Stimulated activated CD8-positive, alpha-beta memory T cell treated with anti-CD3 and anti-CD28 coated beads, Interleukin-7, amount 100 ng/mL, for 4 hours (primary cell): Measurements from ENCODE around the gene S100P.
A peak's percentile ranks its signal among the peaks of the same experiment; 100 is the strongest.

Experiments
- DNase-seq, 2 donors: peaks; one replicate each; pipeline ENCODE4 v3.0.0-alpha.2; 2020; ENCODE audit warnings: low read depth in 2 of 2

The S100P gene

DNA sequence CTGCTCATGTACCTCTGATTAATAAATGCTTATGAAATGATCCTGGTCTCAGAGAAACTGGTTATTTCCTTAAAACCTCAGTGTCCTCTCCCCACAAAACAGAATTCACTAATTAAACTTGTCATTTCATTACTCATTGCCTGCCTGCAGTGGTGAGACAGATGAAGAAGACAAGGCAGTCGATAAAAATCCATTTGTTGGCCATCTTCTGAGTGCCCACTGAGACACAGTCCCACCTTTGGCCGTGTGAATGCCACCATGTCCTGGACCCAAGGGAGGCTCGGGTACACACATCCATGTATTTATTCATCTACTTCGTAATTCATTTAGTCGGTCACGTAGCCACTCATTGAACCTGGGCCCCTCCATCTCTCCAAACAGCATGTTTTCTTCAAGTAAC, 3.5 kb downstream of the S100P start:
- no peak for DNase-seq

GRCh38 chr4:6699388-6699787, 5.7 kb downstream of the S100P start:
- no peak for DNase-seq

- DNase-seq = no peak
Observed at GRCh38 chr4:6699903-6700302, 6.2 kb downstream of the S100P start.

DNA sequence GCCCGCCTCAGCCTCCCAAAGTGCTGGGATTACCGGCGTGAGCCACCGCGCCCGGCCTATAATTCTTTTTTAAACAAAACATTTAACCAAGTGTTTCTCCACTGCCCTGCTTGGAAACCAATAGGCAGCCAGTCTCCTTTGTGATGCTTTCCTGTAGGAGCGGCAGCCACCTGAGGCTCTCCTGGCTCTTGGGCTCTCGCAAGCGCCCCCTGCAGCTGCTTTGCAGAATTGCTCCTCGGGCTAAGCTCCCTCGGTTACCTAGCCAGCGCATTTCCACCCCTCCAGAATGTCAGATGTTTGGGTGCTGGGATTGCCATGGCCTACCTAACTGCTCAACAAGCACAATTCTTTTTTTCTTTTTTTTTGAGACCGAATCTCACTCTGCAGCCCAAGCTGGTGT, 7.7 kb downstream of the S100P start:
- no peak for DNase-seq

GRCh38 chr4:6702761-6703160, 9.1 kb downstream of the S100P start:
- DNase-seq = no peak

DNA sequence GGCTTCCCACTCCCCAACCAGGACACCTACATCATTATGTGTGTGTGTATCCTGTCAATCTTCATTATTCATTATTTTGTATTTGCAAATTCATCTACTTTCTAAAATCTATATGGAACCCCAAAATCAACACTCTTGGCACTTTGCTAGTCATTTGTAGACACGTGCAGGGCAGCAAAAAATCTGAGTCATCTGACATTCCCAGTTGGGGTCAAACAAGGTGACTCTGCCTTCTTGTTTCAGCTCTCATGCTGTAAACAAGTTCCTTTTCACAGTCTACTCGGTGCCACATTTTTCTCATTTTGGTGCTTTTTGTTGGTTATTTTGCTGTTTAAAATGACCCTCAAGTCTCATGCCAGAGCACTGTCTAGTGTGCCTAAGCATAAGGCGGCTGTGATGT, 10.1 kb downstream of the S100P start:
- DNase-seq = no peak

DNA sequence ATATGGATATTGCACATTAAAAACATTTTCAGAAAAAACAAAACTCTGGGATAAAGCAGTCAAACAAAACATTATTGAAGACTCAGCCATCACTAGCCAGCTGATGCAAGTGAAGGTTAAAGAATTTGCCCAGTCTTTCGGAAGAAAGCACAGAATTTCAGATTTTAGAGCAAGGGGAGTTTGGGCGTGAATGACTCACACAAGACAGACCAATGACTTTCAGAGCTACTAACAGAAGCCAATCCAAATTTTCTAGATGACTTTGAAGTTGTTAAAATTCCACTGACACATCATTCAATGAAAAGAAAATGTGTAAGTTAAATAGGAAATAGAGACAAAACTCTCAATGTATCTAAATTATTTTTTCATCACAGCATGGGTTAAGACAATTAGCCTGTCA, 12.0 kb downstream of the S100P start:
- no peak for DNase-seq

DNA sequence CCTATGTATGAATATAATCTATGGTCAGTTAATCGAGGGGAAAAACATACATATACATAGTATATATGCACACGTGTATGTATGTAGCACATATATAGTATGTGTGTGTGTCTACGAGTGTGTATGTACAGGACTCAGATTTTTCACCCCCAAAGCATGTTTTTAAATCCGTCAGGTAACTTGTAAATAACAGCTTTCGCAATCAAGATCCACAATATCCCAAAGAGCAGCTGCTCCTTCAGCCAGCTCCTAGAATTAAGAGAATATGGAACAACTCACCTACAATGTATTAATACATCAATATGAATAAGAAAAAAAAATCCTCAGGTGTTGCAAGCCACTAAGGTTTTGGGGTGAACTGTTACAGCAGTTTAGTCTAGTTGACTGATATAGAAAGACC, 12.5 kb downstream of the S100P start:
- DNase-seq = no peak

DNA sequence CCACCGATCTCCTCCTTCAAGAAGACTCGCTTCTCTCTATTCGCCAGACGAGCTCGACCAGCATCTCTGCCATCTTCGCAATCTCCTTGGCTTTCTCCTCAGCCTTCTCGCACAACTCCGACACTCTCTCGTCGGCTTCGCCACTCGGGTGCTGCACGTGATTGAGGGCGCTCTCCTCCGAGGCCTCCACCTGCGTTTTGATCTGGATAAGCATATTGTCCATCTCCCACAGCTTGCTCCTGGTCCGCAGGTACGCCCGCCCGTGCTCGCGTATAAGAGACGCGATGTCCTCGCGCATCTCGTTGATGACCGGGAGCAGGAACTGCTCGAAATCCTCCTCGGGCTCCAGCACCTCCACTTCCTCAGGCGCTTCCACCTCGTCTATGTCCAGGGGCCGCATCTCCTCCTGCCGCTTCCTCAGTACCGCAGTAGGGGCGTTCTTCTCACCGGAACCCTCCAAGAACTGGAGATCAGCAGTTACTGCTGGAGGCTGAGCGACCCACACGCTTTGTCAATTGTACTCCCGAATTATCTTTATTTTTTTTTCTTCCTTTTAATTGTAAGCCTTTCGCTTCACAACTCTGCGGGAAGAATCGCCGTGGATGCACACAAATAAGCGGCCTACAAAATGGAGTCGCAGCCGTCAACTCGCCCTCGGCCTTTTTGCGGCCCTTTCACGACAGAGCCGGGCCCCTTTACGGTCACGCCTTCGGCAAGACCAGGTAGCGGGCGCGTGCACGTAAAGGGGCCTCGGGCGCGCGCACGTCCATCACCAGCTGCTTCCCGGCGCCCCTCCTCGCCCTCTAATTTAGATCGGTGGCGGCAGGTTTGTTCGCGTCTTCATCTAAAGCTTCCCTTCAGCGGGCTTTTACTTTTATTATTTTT, 15.8 kb downstream of the S100P start, which contains the start of gene MRFAP1L1:
Gene MRFAP1L1 (minus strand): TSS at position 636 of the 885 bp plus-strand sequence. CDS start 236 bp downstream, at position 400.
- peak; percentile 93 to 96 for DNase-seq

DNA sequence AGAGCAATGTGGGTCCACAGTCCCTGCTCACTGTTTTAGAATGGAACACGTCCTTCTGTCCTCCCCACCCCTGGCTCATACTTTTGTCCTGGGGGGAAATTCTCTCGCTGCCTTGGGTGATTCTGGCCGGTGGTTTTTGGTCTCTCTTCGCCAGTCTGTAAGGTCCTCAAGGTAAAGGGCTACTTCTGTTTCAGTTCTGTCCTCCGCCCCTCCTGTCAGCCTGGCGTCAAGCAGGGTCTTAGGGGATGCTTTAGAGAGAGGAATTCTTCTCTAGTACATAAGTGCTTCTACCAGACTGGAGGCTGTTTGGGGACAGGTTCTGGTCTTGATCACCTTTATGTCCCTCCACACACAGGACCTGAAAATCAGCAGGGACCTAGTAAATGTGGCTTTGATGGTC, 16.6 kb downstream of the S100P start:
- no peak for DNase-seq

- DNase-seq = no peak
Observed at GRCh38 chr4:6710996-6711395, 17.3 kb downstream of the S100P start.

DNA sequence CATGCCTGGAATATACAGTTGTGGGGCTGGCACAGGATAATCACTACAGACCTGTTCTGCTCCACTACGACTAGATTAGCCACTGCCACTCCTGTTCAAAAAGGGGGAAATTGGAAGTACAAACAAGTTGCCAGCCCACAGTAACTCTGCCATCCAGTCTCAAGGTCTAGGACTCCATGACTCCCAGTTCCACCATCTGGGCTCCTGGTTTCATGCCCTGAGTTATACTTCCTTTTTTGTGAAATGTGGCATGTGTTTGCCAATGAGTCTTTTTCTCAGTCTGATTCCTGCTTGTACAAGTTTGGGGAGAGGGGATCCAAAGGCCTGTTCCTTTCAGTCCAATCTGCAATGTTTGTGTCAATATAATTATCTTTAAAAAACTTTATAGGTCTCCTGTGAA, 21.3 kb downstream of the S100P start:
- DNase-seq = no peak

- DNase-seq = no peak
Observed at GRCh38 chr4:6715704-6716017, 22.0 kb downstream of the S100P start.

DNA sequence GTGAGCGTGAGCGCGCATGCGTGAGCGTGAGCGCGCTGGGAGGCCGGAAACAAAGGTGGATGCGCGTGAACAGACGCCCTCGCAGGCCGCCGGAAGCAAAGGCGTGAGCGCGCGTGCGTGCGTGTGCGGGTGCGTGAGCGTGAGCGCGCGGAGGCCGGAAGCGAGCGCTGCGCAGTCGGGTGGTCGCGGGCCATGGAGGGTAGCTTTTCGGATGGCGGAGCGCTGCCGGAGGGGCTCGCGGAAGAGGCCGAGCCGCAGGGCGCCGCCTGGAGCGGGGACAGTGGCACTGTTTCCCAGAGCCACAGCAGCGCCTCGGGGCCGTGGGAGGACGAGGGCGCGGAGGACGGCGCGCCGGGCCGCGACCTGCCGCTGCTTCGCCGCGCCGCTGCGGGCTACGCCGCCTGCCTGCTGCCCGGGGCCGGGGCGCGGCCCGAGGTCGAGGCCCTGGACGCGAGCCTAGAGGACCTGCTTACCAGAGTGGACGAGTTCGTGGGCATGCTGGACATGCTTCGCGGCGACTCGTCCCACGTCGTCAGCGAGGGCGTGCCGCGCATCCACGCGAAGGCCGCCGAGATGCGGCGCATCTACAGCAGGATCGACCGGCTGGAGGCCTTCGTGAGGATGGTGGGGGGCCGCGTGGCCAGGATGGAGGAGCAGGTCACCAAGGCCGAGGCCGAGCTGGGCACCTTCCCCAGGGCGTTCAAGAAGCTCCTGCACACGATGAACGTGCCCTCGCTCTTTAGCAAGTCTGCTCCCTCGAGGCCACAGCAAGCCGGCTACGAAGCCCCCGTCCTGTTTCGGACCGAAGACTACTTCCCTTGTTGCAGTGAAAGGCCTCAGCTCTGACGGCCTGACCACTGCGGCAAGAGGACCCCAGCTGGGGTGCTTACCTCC, 22.6 kb downstream of the S100P start, which contains the start of gene BLOC1S4:
Gene BLOC1S4 (plus strand): TSS at position 157 of the 894 bp plus-strand sequence. CDS start 36 bp downstream, at position 193.
- peak; percentile 78 to 85 for DNase-seq

DNA sequence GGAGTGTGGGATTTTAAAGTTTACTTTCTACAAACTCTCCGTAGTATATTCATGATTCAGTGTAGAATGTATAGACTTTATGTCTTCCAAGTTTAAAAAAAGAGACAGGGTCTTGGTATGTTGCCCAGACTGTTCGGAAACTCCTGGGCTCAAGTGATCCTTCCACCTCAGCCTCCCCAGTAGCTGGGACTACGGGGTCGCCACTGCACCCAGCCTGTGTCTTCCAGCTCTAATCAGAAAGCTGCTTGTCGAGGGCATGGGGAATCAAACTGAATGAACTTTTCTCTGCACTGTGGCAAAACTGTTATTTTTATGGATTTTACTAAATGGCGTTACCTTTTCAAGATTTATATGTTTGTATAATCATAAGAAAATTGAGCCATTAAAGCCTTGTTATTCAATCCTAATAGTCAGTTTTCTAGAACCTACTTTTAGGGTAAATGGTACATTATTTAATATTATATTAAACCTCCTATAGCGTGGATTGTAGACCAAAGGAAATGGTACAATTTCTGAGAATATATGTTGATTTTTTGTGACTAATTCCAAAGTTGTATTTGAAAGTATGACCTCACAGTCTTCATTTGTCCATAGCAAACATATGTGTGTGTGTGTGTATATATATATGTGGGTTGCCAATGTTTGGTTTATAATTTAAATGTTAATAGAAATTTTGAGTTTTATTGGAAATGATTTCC, 23.4 kb downstream of the S100P start:
- no peak for DNase-seq

DNA sequence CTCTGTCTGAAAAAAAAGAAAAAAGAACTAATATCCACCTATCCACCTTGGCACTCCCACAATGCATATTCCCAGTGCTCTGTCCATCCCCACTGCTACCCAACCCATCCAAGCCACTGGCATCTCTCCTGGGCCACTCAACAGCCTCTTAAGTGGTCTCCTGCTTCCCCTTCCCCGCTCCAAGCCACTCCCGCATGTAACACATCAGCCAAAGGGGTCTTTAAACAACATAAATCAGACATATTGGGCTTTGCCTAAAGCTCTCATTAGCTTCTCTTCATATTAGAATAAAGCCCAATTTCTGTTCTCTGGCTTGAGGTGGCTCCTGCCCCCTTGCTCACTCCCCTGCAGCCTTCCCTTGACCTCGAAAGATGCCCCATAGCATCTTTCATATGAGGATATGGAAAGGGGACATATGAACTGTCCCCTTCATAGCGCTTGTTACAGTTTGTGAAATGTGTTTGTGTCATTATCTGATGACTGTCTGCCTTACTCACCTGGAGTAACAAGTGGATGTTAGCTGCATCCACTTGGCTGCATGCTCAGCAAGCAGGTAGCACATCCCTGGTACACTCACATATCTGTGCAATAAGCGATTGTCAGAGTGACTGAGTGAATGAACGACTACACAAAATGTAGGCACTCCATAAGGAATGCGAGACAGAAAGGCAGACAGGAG, 25.4 kb downstream of the S100P start:
- no peak for DNase-seq

GRCh38 chr4:6719611-6720179, 26.0 kb downstream of the S100P start:
- no peak for DNase-seq

GRCh38 chr4:6720202-6720699, 26.6 kb downstream of the S100P start:
- peak; percentile 64 to 69 for DNase-seq

DNA sequence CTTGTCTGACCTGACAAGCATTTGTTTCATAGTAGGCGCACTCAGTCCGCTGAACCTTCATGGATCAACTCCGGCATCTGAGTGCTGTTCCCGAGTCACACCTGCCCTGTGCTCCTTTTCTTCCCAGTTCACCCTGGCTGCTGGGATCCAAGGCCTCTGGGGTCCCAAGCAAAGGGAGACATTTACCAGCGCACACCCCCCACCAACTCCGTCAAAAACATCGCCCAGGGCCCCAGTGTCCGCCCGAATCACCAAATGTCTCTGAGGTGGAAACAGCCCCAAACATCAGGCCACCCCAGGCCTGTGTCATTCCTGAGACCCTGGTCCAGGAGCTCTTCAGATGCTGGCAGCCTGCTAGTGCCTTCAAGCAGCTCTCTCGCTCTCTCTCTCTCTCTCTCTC, 27.4 kb downstream of the S100P start:
- no peak for DNase-seq

GRCh38 chr4:6722891-6723290, 29.2 kb downstream of the S100P start:
- no peak for DNase-seq

DNA sequence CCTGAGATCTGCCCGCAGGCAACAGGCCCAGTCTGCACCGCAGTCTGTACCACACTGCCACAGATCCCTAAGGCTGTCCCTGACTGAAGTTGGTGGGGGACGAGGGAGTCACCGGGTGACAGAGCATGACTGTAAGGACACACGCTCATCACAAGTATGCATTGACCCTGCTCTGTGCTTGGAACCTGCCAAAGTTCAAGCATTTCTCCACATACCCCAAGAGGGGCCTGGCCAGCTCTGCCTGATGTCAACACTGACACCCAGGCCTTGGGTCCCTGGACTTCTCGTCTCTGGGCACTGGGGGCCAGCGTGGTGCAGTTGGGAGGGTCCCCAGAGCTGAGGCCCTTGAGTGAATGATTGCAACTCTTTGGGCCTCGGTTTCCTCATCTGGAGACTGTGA, 30.2 kb downstream of the S100P start:
- no peak for DNase-seq
